Endothelial cell of umbilical vein (primary cell): Measurements from ENCODE around the gene ZNF586. TPM values are rescaled to one million over a fixed set of nuclear protein-coding genes. Genes with fewer than 3 reads are reported as not detected.

Source experiments
- BruUV-seq: library from RNA; stranded (reverse); fragments of 400-500 nt; replicated peaks from 2 replicates; lab custom pipeline; 2021; lab: Mats Ljungman, UMichigan
- CTCF ChIA-PET: fragments of 300-600, 350-600 bp; sonication (Branson Sonifier 250); formaldehyde crosslinking; loops from one replicate; lab custom pipeline; 2021; ENCODE audit warnings: antibody characterized with exemption, inconsistent platforms; lab: Charles Lee
- POLR2A ChIA-PET: fragments of 300-600, 350-600 bp; sonication (Branson Sonifier 250); formaldehyde crosslinking; loops from one replicate; lab custom pipeline; 2021; ENCODE audit warnings: antibody characterized with exemption, inconsistent platforms; lab: Charles Lee
- DNase-seq: peaks from one replicate; pipeline ENCODE4 v3.0.0-alpha.2; 2011; ENCODE audit warnings: low read depth, low spot score
- FAIRE-seq: peaks from 2 replicates; lab custom pipeline; 2011; peaks lifted over from hg19 to GRCh38; lab: Jason Lieb, UNC
- H2AFZ ChIP-seq: 2 replicates; pipeline ENCODE4 v1.6.0; 2012; ENCODE audit warnings: low read depth, low read length, control low read depth, inconsistent platforms
- H3K27ac ChIP-seq: 2 replicates; pipeline ENCODE4 v1.5.1; 2011; ENCODE audit warnings: low read depth, mild to moderate bottlenecking, control low read depth, low read length, moderate library complexity; ENCODE audit not compliant: insufficient read depth
- H3K27me3 ChIP-seq, 2 experiments: 2 replicates each; pipeline versions ENCODE4 v1.6.0 to v1.6.1; 2011; ENCODE audit warnings: low read length in 2 of 2, mixed read lengths in 1 of 2; ENCODE audit not compliant: control insufficient read depth in 2 of 2, insufficient read depth in 2 of 2
- H3K36me3 ChIP-seq, 2 experiments: 2 replicates in 1 of 2; 3 replicates in 1 of 2; pipeline ENCODE4 v1.5.1; 2011; ENCODE audit warnings: low read length in 2 of 2, mild to moderate bottlenecking in 1 of 2, moderate library complexity in 1 of 2; ENCODE audit not compliant: control insufficient read depth in 2 of 2, insufficient read depth in 2 of 2; ENCODE audit errors: extremely low read depth in 1 of 2
- H3K4me1 ChIP-seq: 3 replicates; pipeline ENCODE4 v1.5.1; 2011; ENCODE audit warnings: mild to moderate bottlenecking, low read length; ENCODE audit not compliant: control insufficient read depth, insufficient read depth; ENCODE audit errors: extremely low read depth
- H3K4me2 ChIP-seq: 2 replicates; pipeline ENCODE4 v1.6.1; 2011; ENCODE audit warnings: low read length, control low read depth, mixed read lengths; ENCODE audit not compliant: insufficient read depth
- H3K4me3 ChIP-seq, 3 experiments: fragments of 200-600 bp in 1 of 3; sonication (generic), shearing (Covaris generic) in 1 of 3; replicated peaks in 1 of 3; 2 replicates each; pipeline ENCODE4 v1.5.1; 2011 to 2016; ENCODE audit warnings: control low read depth in 3 of 3, low read length in 3 of 3, mild to moderate bottlenecking in 2 of 3, inconsistent platforms in 1 of 3, low read depth in 1 of 3, moderate library complexity in 1 of 3; ENCODE audit not compliant: insufficient read depth in 1 of 3
- H3K79me2 ChIP-seq: 2 replicates; pipeline ENCODE4 v1.6.0; 2012; ENCODE audit warnings: low read length, inconsistent platforms; ENCODE audit not compliant: control insufficient read depth, insufficient read depth
- H3K9ac ChIP-seq: replicated peaks from 2 replicates; pipeline ENCODE3; 2011; ENCODE audit warnings: low read length, control low read depth; ENCODE audit not compliant: insufficient read depth; ENCODE audit errors: extremely low read depth
- H3K9me1 ChIP-seq: replicated peaks from 3 replicates; pipeline ENCODE4 v1.6.0; 2011; ENCODE audit warnings: mild to moderate bottlenecking, low read length; ENCODE audit not compliant: control insufficient read depth, insufficient read depth; ENCODE audit errors: extremely low read depth
- H3K9me3 ChIP-seq: replicated peaks from 2 replicates; pipeline ENCODE4 v1.5.1; 2012; ENCODE audit warnings: low read length, inconsistent platforms; ENCODE audit not compliant: control insufficient read depth, insufficient read depth
- H4K20me1 ChIP-seq: replicated peaks from 2 replicates; pipeline ENCODE3; 2011; ENCODE audit warnings: mild to moderate bottlenecking, low read length; ENCODE audit not compliant: control insufficient read depth, insufficient read depth; ENCODE audit errors: extremely low read depth
- EZH2 ChIP-seq: IDR thresholded peaks from 2 replicates; pipeline ENCODE4 v1.6.1; 2012; ENCODE audit warnings: borderline replicate concordance, low read depth, mild to moderate bottlenecking, moderate library complexity, low read length, inconsistent platforms; ENCODE audit not compliant: severe bottlenecking
- FOS ChIP-seq: IDR thresholded peaks from 2 replicates; pipeline ENCODE4 v1.6.1; 2011; ENCODE audit warnings: mild to moderate bottlenecking, low read length, moderate library complexity, borderline replicate concordance; ENCODE audit not compliant: insufficient read depth
- GATA2 ChIP-seq: IDR thresholded peaks from 2 replicates; pipeline ENCODE4 v1.7.0; 2011; ENCODE audit warnings: low read depth, mild to moderate bottlenecking, moderate library complexity, mixed read lengths, low read length; ENCODE audit not compliant: insufficient read length, insufficient read depth
- JUN ChIP-seq: IDR thresholded peaks from 2 replicates; pipeline ENCODE4 v1.6.1; 2011; ENCODE audit warnings: borderline replicate concordance, low read depth; ENCODE audit not compliant: insufficient read length, insufficient read depth
- MAX ChIP-seq: IDR thresholded peaks from 2 replicates; pipeline ENCODE4 v1.6.1; 2011; ENCODE audit not compliant: insufficient read depth, insufficient read length
- MYC ChIP-seq: IDR thresholded peaks from one replicate; pipeline ENCODE4 v1.6.1; 2011; ENCODE audit warnings: mild to moderate bottlenecking, low read depth, low read length
- POLR2A ChIP-seq: IDR thresholded peaks from 2 replicates; pipeline ENCODE4 v1.6.1; 2012; ENCODE audit warnings: low read depth, mild to moderate bottlenecking, control low read depth, low read length
- POLR2AphosphoS5 ChIP-seq: IDR thresholded peaks from 2 replicates; pipeline ENCODE4 v1.6.1; 2012; ENCODE audit warnings: low read depth, mild to moderate bottlenecking, control low read depth, low read length, moderate library complexity; ENCODE audit not compliant: insufficient read depth
- dilution Hi-C: fragments of 300-500 bp; cut with MboI; formaldehyde crosslinking; loops from one replicate; pipeline ENCODE4 v1.15.0; 2019; ENCODE audit warnings: low sequenced_read_pairs; ENCODE audit not compliant: extremely low pct_ligation_motif_present
- intact Hi-C: fragments of 100-400 bp; cut with micrococcal nuclease; formaldehyde crosslinking; loops from one replicate; pipeline ENCODE4 v1.10.0; 2022
- polyA plus RNA-seq, 4 experiments: library from polyadenylated mRNA; depleted of rRNA in 3 of 4; stranded (reverse) in 3 of 4; unstranded in 1 of 4; fragments of >200 nt; gene quantifications; 2 replicates each; pipeline versions ENCODE4 v1.2.1 to v1.2.3, GENCODE V29; 2011 to 2012; ENCODE audit warnings: missing spikeins in 1 of 4
- total RNA-seq: library from RNA; stranded (reverse); gene quantifications from 2 replicates; pipeline ENCODE4 v1.2.3, GENCODE V29; 2021
- TF ChIP-seq, protein P1 (sequence below), 2 donors: IDR thresholded peaks; 1 replicate in 1 of 2; 2 replicates in 1 of 2; pipeline ENCODE4 v1.5.1; 2011; ENCODE audit warnings: low read length in 2 of 2, mild to moderate bottlenecking in 2 of 2, moderate library complexity in 2 of 2, control low read depth in 1 of 2, inconsistent platforms in 1 of 2, low read depth in 1 of 2; ENCODE audit not compliant: insufficient read depth in 1 of 2; ENCODE audit errors: extremely low read depth in 1 of 2

ZNF586 gene
- total and polyA plus RNA-seq, 2 donors (not counting 3 experiments of a cell fraction or from before 2014, with no cell fraction given): 6.0 to 14.7 TPM

DNA sequence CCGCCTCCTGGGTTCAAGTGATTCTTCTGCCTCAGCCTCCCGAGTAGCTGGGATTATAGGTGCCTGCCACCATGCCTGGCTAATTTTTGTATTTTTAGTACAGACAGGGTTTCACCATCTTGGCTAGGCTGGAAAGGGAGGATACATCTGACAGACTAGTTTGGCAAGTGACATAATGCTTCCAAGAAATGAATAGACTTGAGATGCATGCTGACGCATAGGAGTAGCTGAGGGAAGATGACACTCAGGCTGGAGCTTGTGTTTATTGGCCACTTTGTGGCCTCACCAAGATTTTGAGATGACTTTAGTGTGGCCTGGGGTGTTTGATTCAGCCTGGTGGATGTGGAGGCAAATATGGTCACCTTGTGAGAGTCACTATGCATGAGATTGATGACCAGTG, 4.0 kb downstream of the ZNF586 start:
- Histone ChIP-seq H3K4me3 (no peak overlapping the region), H3K9me1 (no peaks in the 10 kb centered on the region), H3K27me3 (no peaks in the 10 kb centered on the region), H3K9me3 (peaks cover 2% of the 10 kb centered on the region), H3K36me3 (peaks cover 6 to 12% of the 10 kb centered on the region in 2 experiments), H4K20me1 (no peaks in the 10 kb centered on the region), H3K79me2 (peaks cover 56% of the 10 kb centered on the region), H3K9ac (no peak overlapping the region), H3K4me2 (no peak overlapping the region), H3K27ac (no peak overlapping the region), H2AFZ (no peak overlapping the region), H3K4me1 (peaks cover 5% of the 10 kb centered on the region)
- dilution Hi-C loops (no loop called here), intact Hi-C loops (no loop called here)
- no peak for DNase-seq
- ChIA-PET POLR2A (no interaction called here), CTCF (no interaction called here)
- no peak for TF ChIP-seq GATA2
- no TSS peak for BruUV-seq
- FAIRE-seq: no peak

- no peak overlapping the region for H3K4me2 ChIP-seq
- no peak overlapping the region for H2AFZ ChIP-seq
- no peak for FAIRE-seq
- H3K79me2 ChIP-seq: peaks cover 49% of the 10 kb centered on the region
- peaks cover 20% of the 10 kb centered on the region for H3K9me3 ChIP-seq
- no peaks in the 10 kb centered on the region for H3K27me3 ChIP-seq
- H3K4me1 ChIP-seq: no peaks in the 10 kb centered on the region
- H3K27ac ChIP-seq: no peak overlapping the region
- TF ChIP-seq GATA2 (no peak), EZH2 (no peak), MAX (no peak), JUN (no peak), POLR2AphosphoS5 (no peak), POLR2A (no peak), MYC (no peak), FOS (no peak)
- TF ChIP-seq, protein P1, sequence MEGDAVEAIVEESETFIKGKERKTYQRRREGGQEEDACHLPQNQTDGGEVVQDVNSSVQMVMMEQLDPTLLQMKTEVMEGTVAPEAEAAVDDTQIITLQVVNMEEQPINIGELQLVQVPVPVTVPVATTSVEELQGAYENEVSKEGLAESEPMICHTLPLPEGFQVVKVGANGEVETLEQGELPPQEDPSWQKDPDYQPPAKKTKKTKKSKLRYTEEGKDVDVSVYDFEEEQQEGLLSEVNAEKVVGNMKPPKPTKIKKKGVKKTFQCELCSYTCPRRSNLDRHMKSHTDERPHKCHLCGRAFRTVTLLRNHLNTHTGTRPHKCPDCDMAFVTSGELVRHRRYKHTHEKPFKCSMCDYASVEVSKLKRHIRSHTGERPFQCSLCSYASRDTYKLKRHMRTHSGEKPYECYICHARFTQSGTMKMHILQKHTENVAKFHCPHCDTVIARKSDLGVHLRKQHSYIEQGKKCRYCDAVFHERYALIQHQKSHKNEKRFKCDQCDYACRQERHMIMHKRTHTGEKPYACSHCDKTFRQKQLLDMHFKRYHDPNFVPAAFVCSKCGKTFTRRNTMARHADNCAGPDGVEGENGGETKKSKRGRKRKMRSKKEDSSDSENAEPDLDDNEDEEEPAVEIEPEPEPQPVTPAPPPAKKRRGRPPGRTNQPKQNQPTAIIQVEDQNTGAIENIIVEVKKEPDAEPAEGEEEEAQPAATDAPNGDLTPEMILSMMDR (IDR thresholded peaks at IDR 0.05; ENCODE audit: extremely low read depth in 1 of 2, insufficient read depth in 1 of 2, low read depth in 1 of 2, low read length in 2 of 2): no peak
- H4K20me1 ChIP-seq: no peaks in the 10 kb centered on the region
- H3K4me3 ChIP-seq: no peak overlapping the region
- POLR2A ChIA-PET: no interaction called here
- H3K36me3 ChIP-seq: peaks cover 23 to 27% of the 10 kb centered on the region in 2 experiments
- no peak for DNase-seq
- CTCF ChIA-PET: no interaction called here
- dilution Hi-C loops: no loop called here
- no TSS peak for BruUV-seq
- H3K9me1 ChIP-seq: no peaks in the 10 kb centered on the region
- H3K9ac ChIP-seq: no peak overlapping the region
- intact Hi-C loops: no loop called here
Observed at GRCh38 chr19:57776764-57777296, 7.4 kb downstream of the ZNF586 start.
